Measurements from ENCODE around the gene CDCP1.

DNA sequence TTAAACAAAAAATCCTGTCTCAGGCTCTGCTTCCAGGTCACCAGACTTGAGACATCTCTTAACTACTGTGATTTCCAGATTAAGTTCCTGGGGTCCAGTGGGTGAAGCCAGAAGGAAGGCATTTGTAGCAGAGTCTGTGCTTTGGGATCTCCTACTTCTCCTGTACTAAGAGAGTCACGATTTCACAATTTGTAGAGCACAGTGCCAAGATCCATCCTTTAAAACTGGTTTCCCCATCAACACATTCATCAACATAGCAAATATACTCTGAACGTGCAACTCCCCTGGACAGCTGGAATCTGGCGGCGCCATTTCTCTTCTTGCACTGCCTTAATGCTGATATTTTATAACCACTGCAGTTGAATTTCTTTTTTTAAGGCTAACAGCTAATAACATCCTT lies 33.2 kb downstream of the CDCP1 start:
- TF ChIP-seq CTCF (IDR thresholded peaks at IDR 0.05) (no peak), POLR2AphosphoS5 (IDR thresholded peaks at IDR 0.05) (no peak)

All from transverse colon (tissue), 4 donors.